Lower leg skin (tissue), 3 donors: Measurements from ENCODE around the gene KRT79.

Source experiments
- POLR2A ChIP-seq, 2 donors: fragments of 450-650 bp; IDR thresholded peaks; one replicate each; pipeline ENCODE4 v1.6.1; 2016 to 2017; ENCODE audit warnings: antibody characterized with exemption in 2 of 2, mild to moderate bottlenecking in 1 of 2, moderate library complexity in 1 of 2
- TF ChIP-seq, protein P1 (sequence below), 3 donors: fragments of 450-650 bp; IDR thresholded peaks; one replicate each; pipeline ENCODE4 v1.5.1; 2016; ENCODE audit warnings: antibody characterized with exemption in 3 of 3, mild to moderate bottlenecking in 3 of 3, moderate library complexity in 2 of 3

- TF ChIP-seq, protein P1, sequence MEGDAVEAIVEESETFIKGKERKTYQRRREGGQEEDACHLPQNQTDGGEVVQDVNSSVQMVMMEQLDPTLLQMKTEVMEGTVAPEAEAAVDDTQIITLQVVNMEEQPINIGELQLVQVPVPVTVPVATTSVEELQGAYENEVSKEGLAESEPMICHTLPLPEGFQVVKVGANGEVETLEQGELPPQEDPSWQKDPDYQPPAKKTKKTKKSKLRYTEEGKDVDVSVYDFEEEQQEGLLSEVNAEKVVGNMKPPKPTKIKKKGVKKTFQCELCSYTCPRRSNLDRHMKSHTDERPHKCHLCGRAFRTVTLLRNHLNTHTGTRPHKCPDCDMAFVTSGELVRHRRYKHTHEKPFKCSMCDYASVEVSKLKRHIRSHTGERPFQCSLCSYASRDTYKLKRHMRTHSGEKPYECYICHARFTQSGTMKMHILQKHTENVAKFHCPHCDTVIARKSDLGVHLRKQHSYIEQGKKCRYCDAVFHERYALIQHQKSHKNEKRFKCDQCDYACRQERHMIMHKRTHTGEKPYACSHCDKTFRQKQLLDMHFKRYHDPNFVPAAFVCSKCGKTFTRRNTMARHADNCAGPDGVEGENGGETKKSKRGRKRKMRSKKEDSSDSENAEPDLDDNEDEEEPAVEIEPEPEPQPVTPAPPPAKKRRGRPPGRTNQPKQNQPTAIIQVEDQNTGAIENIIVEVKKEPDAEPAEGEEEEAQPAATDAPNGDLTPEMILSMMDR (IDR thresholded peaks at IDR 0.05), result no peak
- TF ChIP-seq POLR2A (IDR thresholded peaks at IDR 0.05), result no peak
Observed at GRCh38 chr12:52826611-52827498, 7.3 kb downstream of the KRT79 start.
